ENCODE data around the gene NDRG2. TPM values are rescaled to one million over a fixed set of nuclear protein-coding genes. Genes with fewer than 3 reads are reported as not detected.

NDRG2 gene
- total RNA-seq, 1 donor, result not detected

- H3K27ac ChIP-seq (ENCODE audit: low read depth, low read length), result no peak overlapping the region
- no peaks in the 10 kb centered on the region for H4K20me1 ChIP-seq (ENCODE audit: insufficient read depth, low read length)
- H3K4me1 ChIP-seq (ENCODE audit: insufficient read depth, low read length), result peaks cover 13% of the 10 kb centered on the region
- H3K9me3 ChIP-seq (ENCODE audit: low read depth, low read length), result no peaks in the 10 kb centered on the region
- H3K27me3 ChIP-seq (ENCODE audit: insufficient read depth, low read length), result peaks cover 5% of the 10 kb centered on the region
- no peak overlapping the region for H2AFZ ChIP-seq (ENCODE audit: low read length)
- H3K36me3 ChIP-seq (ENCODE audit: insufficient read depth, low read length), result no peaks in the 10 kb centered on the region
- H3K79me2 ChIP-seq (ENCODE audit: insufficient read depth, low read length), result no peaks in the 10 kb centered on the region
- no peak for TF ChIP-seq CTCF (IDR thresholded peaks at IDR 0.05; ENCODE audit: extremely low read depth, low read depth, low read length)
- no peak overlapping the region for H3K4me3 ChIP-seq (ENCODE audit: insufficient read depth, low read length)
- no peak overlapping the region for H3K4me2 ChIP-seq (ENCODE audit: insufficient read depth, low read length)
- no peak for DNase-seq (ENCODE audit: insufficient read length, low spot score, missing footprints)
Measured at GRCh38 chr14:20973501-20973900, 51.4 kb downstream of the NDRG2 start.

- Histone ChIP-seq H2AFZ (ENCODE audit: low read length) (peak overlapping the region; percentile 100), H3K27me3 (ENCODE audit: insufficient read depth, low read length) (peaks cover 18% of the 10 kb centered on the region), H3K27ac (ENCODE audit: low read depth, low read length) (peak overlapping the region; percentile 36), H3K4me1 (ENCODE audit: insufficient read depth, low read length) (peaks cover 13% of the 10 kb centered on the region), H3K36me3 (ENCODE audit: insufficient read depth, low read length) (no peaks in the 10 kb centered on the region), H3K79me2 (ENCODE audit: insufficient read depth, low read length) (no peaks in the 10 kb centered on the region), H3K4me3 (ENCODE audit: insufficient read depth, low read length) (peak overlapping the region; percentile 88), H4K20me1 (ENCODE audit: insufficient read depth, low read length) (no peaks in the 10 kb centered on the region), H3K4me2 (ENCODE audit: insufficient read depth, low read length) (peak overlapping the region; percentile 100), H3K9me3 (ENCODE audit: low read depth, low read length) (no peaks in the 10 kb centered on the region)
- no peak for TF ChIP-seq CTCF (IDR thresholded peaks at IDR 0.05; ENCODE audit: extremely low read depth, low read depth, low read length)
- DNase-seq (ENCODE audit: insufficient read length, low spot score, missing footprints), result no peak
Measured at GRCh38 chr14:20971705-20972021, 53.2 kb downstream of the NDRG2 start.

- peak; percentile 93 for DNase-seq (ENCODE audit: insufficient read length, low spot score, missing footprints)
- Histone ChIP-seq H3K27ac (ENCODE audit: low read depth, low read length) (peak overlapping the region; percentile 39), H3K27me3 (ENCODE audit: insufficient read depth, low read length) (peaks cover 20% of the 10 kb centered on the region), H3K9me3 (ENCODE audit: low read depth, low read length) (no peaks in the 10 kb centered on the region), H4K20me1 (ENCODE audit: insufficient read depth, low read length) (no peaks in the 10 kb centered on the region), H3K4me3 (ENCODE audit: insufficient read depth, low read length) (peak overlapping the region; percentile 88), H2AFZ (ENCODE audit: low read length) (peak overlapping the region; percentile 100), H3K79me2 (ENCODE audit: insufficient read depth, low read length) (no peaks in the 10 kb centered on the region), H3K36me3 (ENCODE audit: insufficient read depth, low read length) (no peaks in the 10 kb centered on the region), H3K4me2 (ENCODE audit: insufficient read depth, low read length) (peak overlapping the region; percentile 100), H3K4me1 (ENCODE audit: insufficient read depth, low read length) (peaks cover 13% of the 10 kb centered on the region)
- TF ChIP-seq CTCF (IDR thresholded peaks at IDR 0.05; ENCODE audit: extremely low read depth, low read depth, low read length), result peak; percentile 84
Measured at GRCh38 chr14:20970983-20971704, 53.7 kb downstream of the NDRG2 start.

- no peak for TF ChIP-seq CTCF (IDR thresholded peaks at IDR 0.05; ENCODE audit: extremely low read depth, low read depth, low read length)
- H3K4me3 ChIP-seq (ENCODE audit: insufficient read depth, low read length), result peak overlapping the region; percentile 88
- DNase-seq (ENCODE audit: insufficient read length, low spot score, missing footprints), result no peak
- peak overlapping the region; percentile 100 for H3K4me2 ChIP-seq (ENCODE audit: insufficient read depth, low read length)
- H3K9me3 ChIP-seq (ENCODE audit: low read depth, low read length), result no peaks in the 10 kb centered on the region
- peaks cover 13% of the 10 kb centered on the region for H3K4me1 ChIP-seq (ENCODE audit: insufficient read depth, low read length)
- no peaks in the 10 kb centered on the region for H4K20me1 ChIP-seq (ENCODE audit: insufficient read depth, low read length)
- H3K27ac ChIP-seq (ENCODE audit: low read depth, low read length), result no peak overlapping the region
- H3K36me3 ChIP-seq (ENCODE audit: insufficient read depth, low read length), result no peaks in the 10 kb centered on the region
- no peaks in the 10 kb centered on the region for H3K79me2 ChIP-seq (ENCODE audit: insufficient read depth, low read length)
- H3K27me3 ChIP-seq (ENCODE audit: insufficient read depth, low read length), result peaks cover 21% of the 10 kb centered on the region
- H2AFZ ChIP-seq (ENCODE audit: low read length), result peak overlapping the region; percentile 100
Measured at GRCh38 chr14:20970647-20970982, 54.2 kb downstream of the NDRG2 start.
